Germinal center (tissue), 1 donor: ENCODE data around the gene RGS7BP.

Experiments
- DNase-seq: peaks from one replicate; pipeline ENCODE4 v3.0.0; 2012; ENCODE audit warnings: mixed read lengths, low spot score

RGS7BP gene

DNA sequence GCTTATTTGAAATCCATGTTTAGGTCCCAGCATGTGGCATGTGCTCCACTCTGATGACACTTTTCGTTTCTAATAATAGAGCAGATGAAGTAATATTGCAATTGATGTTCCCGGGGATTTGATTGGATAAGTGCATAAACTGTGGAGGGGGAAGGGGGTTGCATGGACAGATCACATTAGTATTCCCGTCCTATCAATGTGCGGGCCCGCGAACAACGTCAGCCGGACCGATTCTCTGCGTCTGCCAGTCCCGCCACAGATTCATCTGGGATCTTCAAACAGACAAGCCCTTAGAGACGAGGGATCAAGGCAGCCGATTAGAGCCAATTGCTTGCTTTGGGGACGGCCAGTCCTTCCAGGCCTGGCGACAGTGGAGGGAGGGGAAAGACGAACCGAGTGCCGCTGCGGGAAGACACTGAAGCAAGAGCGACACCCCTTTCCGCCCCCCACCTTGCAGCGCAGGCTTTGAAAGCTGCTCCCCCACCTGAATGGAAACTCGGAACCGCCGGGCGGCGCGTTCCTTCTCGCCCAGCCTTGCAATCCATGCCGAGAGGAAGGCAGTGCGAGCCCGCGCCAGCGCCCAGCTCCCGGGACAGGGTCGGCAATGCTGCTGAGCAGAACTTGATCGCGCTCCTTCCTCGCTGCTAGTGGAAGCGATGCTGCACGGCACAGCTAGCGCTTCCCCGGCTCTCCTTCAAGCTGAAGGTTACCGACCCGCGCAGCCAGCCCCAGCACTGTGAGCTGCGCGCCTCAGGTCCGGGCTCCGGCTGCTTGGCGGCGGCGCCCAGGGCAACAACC lies at the start of gene RGS7BP:
RGS7BP (plus strand) TSS at position 247 of the 798 bp plus-strand sequence. CDS start 610 bp downstream, outside the sequence.
- no peak for DNase-seq

DNA sequence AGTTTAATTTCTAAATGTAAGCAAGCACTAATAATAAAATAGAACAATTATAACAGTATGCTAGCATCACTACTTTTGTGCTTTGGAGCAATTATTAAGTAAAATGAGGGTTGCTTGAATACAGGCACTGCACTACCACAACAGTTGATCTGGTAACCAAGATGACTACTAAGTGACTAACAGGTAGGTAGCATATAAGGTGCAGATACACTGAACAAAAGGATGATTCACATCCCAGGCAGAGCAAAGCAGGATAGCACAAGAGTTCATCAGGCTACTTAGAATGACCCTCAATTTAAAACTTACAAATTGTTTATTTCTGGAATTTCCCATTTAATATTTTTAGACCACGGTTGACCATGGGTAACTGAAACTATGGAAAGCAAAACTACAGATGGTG lies 48.0 kb upstream of the RGS7BP start:
- no peak for DNase-seq

DNA sequence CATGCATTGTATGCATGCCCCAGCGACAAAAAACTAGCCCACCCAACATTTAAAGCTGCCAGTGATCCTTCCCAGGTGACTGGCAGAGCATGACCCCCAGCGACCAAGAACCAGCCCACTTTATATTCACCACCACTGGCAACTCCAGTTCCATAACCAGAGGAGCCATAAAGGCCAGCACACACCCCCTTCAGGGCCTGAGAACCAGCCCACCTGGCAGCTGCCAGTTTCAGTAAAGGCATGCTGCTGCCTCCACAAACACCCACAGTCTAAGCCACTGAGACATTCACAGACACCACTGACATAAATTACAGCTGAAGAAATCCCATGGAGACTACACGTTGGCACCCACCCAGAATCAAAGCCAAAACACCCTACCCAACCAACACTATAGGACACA lies 46.9 kb upstream of the RGS7BP start:
- no peak for DNase-seq

DNA sequence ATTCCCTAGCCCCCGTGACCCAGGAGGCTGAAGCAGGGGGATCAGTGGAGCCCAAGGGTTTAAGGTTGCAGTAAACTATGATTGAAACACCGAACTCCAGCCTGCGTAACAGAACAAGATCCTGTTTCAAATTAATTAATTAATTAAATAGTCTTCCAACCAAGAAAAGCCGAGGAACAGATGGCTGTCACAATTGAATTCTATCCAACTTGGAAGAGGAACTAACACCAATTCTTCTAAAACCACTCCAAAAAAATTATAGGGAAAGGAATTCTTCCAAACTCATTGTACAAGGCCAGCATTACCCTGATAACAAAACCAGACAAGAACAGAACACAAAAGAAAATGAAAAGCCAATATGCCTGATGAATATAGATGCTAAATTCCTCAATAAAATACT lies 43.4 kb upstream of the RGS7BP start:
- DNase-seq = no peak

DNA sequence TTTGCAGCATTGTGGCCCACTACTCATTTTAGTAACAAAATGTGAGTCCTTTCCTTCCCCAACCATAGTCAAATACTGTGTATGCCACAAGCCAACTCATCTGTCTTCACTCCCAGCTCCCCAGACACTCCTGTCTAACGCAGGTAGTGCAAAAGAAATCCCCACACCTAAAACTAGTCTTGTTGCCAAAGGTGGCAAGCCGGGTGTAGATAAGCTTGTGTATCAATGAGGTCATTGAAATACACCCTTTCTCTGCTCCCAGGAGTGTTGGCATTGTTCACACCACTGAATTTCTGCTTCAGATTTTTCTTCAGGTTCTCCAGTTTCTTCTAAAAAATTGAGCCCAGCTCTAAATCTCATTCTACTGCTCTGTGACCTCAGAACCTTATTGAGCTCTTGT lies 19.7 kb upstream of the RGS7BP start:
- DNase-seq = no peak

DNA sequence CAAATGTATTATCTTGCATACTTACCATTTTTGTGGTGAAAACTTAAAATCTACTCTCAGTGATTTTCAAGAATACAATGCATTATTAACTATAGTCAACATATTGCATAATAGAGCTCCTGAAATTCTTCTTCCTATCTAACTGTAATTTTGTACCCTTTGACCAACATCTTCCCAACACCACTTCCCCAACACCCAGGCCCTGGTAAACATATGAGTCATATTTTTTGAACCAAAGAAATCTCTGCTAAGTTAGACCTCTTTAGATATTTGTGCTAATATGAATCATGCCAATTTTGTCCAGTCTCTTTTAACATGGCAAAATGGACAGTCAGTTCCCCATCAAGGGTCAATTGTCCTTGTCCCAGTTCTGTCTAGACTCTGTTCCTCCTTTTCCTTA lies 18.5 kb upstream of the RGS7BP start:
- DNase-seq = no peak

DNA sequence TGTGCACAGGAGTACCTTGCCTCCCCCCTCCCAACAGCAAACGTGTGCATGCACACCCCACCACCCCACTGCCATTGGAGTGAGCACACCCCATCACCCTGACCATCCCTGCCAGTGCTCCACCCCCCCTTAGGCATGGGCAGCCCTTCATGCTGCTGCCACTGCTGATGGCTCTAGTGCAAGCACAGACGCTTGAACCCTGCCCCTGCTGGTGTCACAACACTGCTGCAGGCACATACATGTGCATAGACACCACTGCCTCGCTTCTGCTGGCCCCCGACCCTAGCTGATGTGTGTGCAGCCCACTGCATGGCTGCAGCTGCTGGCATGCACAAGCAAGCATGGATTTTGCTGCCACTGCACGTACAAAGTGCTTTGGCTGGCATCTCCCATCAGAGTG lies 16.0 kb upstream of the RGS7BP start:
- no peak for DNase-seq

DNA sequence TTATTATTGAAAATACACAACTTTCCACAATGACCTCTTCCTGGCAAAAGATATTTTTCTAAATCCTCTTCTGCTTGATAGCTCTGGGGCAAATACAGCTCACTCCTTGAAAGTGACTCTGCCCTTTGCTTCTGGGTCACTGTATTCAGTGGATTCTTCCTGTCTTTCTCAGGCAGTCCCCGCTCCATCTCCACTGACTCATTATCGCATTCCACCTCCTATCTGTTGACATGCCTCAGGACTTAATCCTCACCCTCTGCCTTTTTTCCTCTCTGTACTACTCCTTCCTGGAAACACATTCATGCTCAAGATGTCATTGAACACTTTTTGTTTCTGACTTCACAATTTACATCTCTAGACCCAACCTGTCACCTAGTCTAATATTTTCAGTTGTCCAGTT lies 8.4 kb upstream of the RGS7BP start:
- DNase-seq = no peak

DNA sequence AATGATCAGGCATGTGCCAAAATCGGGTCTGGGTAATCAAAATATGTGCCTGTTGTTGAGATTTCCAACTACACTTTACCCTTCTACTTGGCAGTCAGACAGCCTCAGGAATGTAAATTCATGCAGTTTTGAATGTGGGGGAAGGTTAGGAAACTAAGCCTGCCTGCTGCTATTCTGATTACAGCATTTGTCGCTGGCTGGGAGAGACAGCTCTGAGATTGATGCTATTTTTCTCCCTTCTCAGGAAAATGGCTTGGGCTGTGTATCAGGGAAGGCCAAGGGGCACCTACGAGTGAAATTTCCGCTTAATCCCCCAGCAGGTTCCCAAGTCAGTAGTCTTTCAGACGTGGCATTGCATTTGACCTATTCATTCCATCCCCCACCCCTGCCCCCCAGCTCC lies 3.6 kb upstream of the RGS7BP start:
- no peak for DNase-seq

DNA sequence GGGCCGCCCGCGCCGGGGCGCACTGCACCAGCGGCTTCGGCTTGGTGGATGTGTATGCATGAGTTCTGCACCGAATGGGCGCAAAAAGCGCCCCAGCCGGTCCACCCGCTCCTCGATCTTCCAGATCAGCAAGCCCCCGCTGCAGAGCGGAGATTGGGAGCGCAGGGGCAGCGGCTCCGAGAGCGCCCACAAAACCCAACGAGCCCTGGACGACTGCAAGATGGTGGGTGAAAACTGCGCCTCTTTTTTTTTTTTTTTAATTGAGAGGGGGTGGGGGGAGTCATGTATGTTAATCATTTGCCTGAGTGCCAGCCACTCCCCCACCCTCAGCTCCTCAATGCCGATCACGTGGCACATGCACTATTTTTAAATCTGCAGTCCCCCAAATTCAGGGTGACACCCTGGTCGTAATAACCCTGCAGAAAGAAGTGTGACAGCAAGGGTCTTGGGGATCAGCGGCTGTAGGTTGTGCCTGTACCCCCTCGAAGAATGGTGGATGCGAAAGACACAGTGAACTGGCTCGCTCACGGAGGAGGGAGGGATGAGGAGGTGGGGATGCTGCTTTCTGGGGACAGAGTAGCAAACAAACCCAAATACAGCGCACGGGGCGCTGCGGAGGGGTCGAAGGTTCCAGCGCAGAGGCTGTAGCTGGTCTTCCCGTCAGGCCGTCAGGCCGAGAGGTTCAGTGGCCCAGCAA lies 900 bp downstream of the RGS7BP start:
- DNase-seq = no peak

DNA sequence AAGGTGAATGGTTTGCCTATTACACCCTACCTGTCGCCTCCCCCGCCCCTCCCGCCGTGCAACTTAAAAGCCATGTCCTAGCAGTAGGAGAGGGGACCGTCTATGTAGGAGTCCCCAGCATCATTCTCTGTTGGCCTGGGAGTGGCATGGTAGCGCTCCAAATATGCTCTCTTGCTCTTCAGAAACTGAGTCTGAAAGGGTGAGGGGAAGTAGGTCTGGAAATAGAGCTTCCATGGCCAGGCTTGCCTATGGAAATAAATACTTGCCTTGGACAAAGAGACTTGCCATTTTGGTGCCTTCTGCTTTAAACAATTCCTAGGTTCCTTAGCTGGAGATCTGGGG lies 1.4 kb downstream of the RGS7BP start:
- no peak for DNase-seq

DNA sequence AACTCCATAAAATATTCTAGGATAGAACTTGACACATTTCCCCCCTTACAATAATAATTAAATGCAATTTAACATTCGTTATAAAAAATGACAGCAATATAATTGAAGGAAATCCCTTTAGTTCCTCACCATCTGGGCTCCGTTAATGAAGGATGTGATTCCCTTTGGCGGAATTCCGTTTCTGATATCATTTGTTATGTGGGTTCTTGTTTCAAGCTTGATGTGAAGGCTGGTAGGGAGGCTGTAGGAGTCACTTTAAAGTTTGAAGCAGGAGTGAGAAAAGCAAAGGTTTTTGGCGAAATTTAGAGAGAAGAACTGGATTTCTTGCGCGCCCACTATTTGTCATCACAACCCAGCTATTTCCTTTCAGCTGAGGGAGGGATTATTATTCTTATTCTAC lies 4.0 kb downstream of the RGS7BP start:
- no peak for DNase-seq

DNA sequence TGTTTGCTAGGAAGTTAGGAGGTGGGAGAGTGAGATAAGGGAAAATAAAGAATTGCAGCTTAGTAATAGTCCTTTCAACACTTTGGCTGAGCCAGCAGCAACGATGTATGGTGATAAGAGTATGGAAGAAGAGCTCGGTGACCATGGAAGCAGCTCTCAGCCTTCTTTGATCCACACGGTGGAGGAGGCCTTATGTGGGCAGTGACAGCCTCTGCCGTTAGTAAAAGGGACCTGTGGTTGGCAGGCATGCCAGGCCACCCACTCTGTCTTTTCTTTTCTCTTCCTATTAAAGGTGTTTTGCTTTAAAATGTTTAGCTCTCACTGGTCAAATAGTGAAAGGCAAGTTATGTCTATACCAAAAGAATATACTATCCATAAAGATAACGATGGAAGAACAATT lies 7.7 kb downstream of the RGS7BP start:
- DNase-seq = no peak

DNA sequence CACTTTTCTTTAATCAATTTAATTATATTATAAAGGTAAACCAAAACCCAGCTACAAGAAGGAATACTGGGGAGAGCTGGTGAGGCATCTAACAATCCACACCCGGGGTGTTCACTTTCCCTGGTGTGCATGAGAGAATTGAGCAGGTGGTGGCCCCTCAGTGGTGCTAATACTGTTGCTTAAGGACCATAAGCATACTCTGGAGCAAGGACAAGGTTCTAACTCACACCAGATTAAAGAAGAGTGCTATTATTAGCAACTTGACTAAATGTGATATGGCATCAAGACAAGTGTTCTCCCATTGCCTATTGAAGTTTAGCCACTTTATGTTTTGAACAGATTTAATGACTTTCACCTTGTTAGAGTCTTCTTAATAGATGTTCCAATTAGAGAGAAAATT lies 8.8 kb downstream of the RGS7BP start:
- no peak for DNase-seq

DNA sequence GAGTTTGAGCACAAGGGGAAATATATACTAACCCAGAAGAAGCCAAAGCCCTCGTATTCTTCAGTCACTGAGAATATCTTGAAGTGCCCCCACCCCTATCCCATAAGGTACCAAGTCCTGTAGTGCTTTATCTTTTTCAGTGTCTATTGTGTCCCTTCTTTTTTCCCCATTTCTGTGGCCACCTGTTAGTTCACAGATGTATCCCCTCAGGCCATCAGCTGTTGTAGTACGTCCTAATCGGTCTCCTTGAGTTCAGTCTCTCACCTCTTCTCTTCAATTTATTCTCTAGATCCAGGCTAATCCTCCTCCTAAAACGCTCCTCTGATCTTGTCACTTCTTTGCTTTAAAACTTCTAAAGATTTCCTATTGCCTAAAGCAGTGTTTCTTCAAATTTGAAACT lies 10.4 kb downstream of the RGS7BP start:
- no peak for DNase-seq

DNA sequence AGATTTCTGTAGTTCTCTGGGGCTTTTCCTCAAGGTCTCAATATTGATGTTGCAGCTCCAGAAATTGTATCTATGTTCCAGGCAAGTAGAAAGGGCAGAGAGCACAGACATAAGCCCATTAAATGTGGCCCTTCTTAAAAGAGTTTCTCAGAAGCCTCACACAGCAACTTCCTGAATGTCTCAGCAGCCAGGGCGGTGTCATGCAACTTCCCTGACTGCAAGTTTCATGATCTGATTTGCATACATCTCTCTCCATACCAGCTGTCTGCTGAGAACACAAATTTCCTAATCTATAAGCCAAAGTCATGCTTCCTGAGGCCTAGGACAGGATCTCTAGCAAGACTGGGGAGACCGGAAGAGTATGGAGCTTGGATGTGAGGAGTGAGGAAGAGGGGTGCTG lies 13.0 kb downstream of the RGS7BP start:
- no peak for DNase-seq

DNA sequence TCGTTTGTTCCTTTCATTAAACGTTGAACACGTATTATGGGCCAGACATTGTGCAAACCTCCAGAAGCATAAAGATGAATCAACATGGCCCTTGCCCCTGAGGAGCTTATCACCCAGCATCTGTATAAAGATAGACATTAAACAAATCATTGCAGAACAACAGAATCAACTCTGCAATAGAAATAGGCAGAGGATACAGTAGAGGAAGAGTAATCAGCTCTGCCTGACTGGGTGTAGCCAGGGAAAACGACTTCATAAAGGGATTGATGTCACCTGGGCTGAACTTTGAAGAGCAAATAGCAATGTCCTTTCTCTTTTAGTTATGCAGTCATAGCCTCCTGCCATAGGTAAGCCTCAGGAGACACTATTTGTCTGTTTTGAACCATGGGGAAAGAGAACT lies 13.4 kb downstream of the RGS7BP start:
- DNase-seq = no peak

DNA sequence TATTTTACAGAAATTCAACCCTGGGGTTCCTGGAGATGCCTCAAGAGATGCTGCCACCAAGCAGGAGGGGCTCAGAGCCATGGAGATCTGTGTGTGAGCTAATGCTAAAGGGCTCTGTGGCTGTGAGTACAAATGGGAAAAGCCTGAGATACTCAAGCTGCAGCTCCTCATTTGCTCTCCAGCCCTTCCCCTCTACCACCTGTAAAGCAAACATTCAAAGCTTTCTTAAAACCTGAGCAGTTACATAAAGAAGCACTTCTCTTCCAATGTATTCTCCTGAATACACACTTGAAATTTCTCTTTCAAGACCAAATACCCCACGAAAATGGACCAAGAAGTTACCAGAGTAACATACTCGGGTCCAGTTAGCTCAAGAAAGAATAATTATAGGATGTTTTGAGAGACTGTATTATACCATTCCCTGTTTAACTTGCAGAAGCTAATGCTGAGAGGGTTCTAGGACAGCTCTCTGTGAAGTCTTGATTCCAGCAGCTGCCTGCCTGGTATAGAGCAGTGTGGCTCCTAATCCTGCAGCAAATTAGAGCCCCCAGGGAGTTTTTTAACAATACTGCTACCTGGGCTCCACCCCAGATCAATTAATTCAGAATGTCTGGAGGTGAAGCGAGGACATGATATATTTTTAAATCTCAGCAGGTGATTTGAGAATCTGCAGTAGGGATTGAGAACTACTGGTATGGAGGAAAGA lies 21.1 kb downstream of the RGS7BP start:
- no peak for DNase-seq

DNA sequence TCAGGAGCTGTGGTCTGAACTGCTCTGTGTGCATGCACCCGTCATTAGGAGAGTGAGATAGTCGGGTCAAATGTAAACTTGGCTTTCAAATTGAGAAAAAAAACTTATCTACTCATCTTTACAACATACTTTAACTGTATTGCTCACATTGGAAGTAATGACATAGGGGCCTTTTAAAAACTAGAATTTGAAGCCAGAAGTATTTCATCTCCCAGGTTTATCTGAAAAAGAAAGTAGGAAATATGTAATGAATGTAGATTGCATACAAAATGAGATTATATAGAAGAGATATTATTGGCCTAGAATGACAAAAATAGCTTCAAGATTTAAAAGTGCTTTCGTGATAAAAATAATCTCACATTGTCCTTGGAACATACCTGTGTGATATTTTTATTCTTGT lies 24.3 kb downstream of the RGS7BP start:
- DNase-seq = no peak

DNA sequence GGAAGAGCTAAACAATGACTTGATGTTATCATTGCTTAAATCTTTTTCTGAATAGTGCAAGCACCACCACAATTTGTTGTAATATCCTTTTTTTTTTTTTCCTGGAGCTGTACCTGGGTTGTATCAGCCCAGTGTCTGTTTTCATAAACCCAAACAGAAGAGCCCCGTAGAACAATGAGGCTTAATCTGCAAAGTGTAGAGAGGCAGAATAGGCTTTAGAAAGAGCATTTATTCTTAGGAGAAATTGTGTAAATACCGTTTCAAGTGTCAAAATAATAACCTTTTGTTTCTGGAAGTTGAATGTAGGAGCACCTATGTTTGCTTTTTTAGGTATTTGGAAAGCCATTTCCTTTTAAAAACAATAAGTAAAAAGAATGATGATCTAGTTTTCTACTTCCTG lies 26.4 kb downstream of the RGS7BP start:
- DNase-seq = no peak

DNA sequence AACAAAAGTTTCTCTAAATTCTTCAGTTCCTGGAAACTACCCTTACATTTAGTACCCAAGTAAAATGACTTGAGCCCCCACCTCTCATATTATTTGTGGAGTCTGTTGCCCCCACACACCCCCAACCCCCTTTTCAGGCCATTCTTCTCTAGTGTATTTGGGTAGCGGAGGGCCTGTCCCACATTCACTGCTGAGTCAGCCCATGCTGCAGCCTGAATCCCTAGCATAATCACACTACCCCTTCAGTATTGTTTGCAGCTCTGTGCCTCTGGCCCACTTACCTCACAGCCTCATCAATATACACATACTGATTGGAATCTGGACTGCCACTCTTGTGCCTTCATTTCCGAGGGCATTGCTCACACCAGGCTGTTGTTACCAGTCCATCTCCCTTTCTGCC lies 26.8 kb downstream of the RGS7BP start:
- DNase-seq = no peak

DNA sequence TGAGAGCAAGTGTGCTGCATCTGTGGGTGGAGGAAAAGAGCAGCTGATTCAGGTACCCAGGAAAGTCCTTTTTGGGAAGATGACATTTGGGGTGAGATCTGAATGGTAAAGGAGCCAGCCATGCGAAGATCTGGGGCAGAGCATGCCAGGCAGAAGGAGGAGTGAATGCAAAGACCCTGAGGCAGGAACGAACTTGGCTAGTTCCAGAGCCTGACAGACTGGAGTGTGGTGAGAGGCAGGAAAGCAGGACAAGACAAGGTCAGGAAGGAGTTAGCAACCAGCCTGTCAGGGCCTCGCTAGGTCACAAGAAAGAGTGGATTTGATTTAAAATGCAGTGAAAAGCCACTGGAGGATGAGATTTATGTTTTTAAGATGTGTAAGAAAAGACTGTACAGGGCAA lies 28.2 kb downstream of the RGS7BP start:
- no peak for DNase-seq

DNA sequence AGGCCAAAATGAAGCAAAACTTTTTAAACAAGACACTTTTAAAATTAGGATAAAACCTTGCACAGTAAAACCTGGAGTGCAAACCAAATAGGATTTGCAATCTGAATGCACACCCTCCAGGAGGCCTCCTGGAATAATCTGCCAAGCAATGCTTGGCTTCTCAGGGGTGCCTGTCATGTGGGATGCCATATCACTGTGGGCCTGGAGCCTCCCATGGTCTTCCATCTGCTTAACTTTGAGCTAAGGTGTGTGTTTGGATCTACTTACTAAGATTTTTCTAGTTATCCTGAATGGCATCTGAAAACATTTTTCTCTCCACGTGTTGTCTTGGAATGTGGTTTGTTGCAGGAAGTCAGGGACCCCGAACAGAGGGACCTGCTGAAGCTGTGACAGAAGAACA lies 52.1 kb downstream of the RGS7BP start:
- DNase-seq = no peak
